ENCODE measurements around the gene RAP1GAP2.

- TF ChIP-seq CTCF (conservative IDR thresholded peaks at IDR 0.05 in 1 of 2, IDR thresholded peaks at IDR 0.05 in 1 of 2; ENCODE audit: extremely low read depth in 1 of 2, insufficient read depth in 1 of 2, low read depth in 1 of 2, low read length in 2 of 2) (no peak), EZH2 (IDR thresholded peaks at IDR 0.05; ENCODE audit: borderline replicate concordance, low read length) (no peak)
Observed at GRCh38 chr17:2989855-2990254, 193.6 kb downstream of the RAP1GAP2 start.

Measured in mammary epithelial cell (primary cell).